Measurements from ENCODE around the gene DDX54.

- no peak for TF ChIP-seq CTCF (conservative IDR thresholded peaks at IDR 0.05; ENCODE audit: low read length)
- TF ChIP-seq EZH2phosphoT487 (IDR thresholded peaks at IDR 0.05; ENCODE audit: borderline replicate concordance): no peak
Measured at GRCh38 chr12:113181975-113182374, 3.3 kb downstream of the DDX54 start.
